ENCODE results near the gene PNMA8C. TPM values are rescaled to one million over a fixed set of nuclear protein-coding genes. Genes with fewer than 3 reads are reported as not detected.

Gene PNMA8C
- total and polyA plus RNA-seq, 2 experiments from 2014 or later, result 0.44 to 2.3 TPM

GRCh38 chr19:46429999-46430398 is 1.3 kb upstream of the PNMA8C start:
- no peak overlapping the region for H2AFZ ChIP-seq
- H4K20me1 ChIP-seq (replicated peaks; ENCODE audit: insufficient read depth), result no peaks in the 10 kb centered on the region
- ATAC-seq (no peak), DNase-seq (ENCODE audit: low spot score) (no peak)
- no peaks in the 10 kb centered on the region for H3K9me2 ChIP-seq (ENCODE audit: insufficient read depth)
- H3K4me2 ChIP-seq, result no peak overlapping the region
- Mint-ChIP-seq H3K27me3 (ENCODE audit: insufficient read depth, low read depth, poor library complexity) (peaks cover 13% of the 10 kb centered on the region), H3K27ac (no peak overlapping the region), H3K4me3 (no peak overlapping the region), H3K9me3 (no peaks in the 10 kb centered on the region), H3K36me3 (ENCODE audit: low read depth) (no peaks in the 10 kb centered on the region), H3K4me1 (peaks cover 23% of the 10 kb centered on the region)
- H3K79me2 ChIP-seq (replicated peaks; ENCODE audit: insufficient read depth), result no peaks in the 10 kb centered on the region
- H3K36me3 ChIP-seq (ENCODE audit: insufficient read depth), result no peaks in the 10 kb centered on the region
- TF ChIP-seq EZH2phosphoT487 (IDR thresholded peaks at IDR 0.05; ENCODE audit: unreplicated experiment) (no peak), ZNF114 (CRISPR knock-in tag; IDR thresholded peaks at IDR 0.05) (no peak), POLR2AphosphoS5 (IDR thresholded peaks at IDR 0.05; ENCODE audit: low read depth) (no peak), EZH2 (IDR thresholded peaks at IDR 0.05; ENCODE audit: low read depth, unreplicated experiment) (no peak), NANOG (IDR thresholded peaks at IDR 0.05; ENCODE audit: borderline replicate concordance) (no peak), CTCF (conservative IDR thresholded peaks at IDR 0.05; ENCODE audit: low read depth in 2 of 2) (no peak), ZNF331 (CRISPR knock-in tag; IDR thresholded peaks at IDR 0.05; ENCODE audit: low read depth) (no peak)
- TF ChIP-seq, protein P1, sequence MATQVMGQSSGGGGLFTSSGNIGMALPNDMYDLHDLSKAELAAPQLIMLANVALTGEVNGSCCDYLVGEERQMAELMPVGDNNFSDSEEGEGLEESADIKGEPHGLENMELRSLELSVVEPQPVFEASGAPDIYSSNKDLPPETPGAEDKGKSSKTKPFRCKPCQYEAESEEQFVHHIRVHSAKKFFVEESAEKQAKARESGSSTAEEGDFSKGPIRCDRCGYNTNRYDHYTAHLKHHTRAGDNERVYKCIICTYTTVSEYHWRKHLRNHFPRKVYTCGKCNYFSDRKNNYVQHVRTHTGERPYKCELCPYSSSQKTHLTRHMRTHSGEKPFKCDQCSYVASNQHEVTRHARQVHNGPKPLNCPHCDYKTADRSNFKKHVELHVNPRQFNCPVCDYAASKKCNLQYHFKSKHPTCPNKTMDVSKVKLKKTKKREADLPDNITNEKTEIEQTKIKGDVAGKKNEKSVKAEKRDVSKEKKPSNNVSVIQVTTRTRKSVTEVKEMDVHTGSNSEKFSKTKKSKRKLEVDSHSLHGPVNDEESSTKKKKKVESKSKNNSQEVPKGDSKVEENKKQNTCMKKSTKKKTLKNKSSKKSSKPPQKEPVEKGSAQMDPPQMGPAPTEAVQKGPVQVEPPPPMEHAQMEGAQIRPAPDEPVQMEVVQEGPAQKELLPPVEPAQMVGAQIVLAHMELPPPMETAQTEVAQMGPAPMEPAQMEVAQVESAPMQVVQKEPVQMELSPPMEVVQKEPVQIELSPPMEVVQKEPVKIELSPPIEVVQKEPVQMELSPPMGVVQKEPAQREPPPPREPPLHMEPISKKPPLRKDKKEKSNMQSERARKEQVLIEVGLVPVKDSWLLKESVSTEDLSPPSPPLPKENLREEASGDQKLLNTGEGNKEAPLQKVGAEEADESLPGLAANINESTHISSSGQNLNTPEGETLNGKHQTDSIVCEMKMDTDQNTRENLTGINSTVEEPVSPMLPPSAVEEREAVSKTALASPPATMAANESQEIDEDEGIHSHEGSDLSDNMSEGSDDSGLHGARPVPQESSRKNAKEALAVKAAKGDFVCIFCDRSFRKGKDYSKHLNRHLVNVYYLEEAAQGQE (IDR thresholded peaks at IDR 0.05; ENCODE audit: unreplicated experiment), result no peak
- TF ChIP-seq, protein P2, sequence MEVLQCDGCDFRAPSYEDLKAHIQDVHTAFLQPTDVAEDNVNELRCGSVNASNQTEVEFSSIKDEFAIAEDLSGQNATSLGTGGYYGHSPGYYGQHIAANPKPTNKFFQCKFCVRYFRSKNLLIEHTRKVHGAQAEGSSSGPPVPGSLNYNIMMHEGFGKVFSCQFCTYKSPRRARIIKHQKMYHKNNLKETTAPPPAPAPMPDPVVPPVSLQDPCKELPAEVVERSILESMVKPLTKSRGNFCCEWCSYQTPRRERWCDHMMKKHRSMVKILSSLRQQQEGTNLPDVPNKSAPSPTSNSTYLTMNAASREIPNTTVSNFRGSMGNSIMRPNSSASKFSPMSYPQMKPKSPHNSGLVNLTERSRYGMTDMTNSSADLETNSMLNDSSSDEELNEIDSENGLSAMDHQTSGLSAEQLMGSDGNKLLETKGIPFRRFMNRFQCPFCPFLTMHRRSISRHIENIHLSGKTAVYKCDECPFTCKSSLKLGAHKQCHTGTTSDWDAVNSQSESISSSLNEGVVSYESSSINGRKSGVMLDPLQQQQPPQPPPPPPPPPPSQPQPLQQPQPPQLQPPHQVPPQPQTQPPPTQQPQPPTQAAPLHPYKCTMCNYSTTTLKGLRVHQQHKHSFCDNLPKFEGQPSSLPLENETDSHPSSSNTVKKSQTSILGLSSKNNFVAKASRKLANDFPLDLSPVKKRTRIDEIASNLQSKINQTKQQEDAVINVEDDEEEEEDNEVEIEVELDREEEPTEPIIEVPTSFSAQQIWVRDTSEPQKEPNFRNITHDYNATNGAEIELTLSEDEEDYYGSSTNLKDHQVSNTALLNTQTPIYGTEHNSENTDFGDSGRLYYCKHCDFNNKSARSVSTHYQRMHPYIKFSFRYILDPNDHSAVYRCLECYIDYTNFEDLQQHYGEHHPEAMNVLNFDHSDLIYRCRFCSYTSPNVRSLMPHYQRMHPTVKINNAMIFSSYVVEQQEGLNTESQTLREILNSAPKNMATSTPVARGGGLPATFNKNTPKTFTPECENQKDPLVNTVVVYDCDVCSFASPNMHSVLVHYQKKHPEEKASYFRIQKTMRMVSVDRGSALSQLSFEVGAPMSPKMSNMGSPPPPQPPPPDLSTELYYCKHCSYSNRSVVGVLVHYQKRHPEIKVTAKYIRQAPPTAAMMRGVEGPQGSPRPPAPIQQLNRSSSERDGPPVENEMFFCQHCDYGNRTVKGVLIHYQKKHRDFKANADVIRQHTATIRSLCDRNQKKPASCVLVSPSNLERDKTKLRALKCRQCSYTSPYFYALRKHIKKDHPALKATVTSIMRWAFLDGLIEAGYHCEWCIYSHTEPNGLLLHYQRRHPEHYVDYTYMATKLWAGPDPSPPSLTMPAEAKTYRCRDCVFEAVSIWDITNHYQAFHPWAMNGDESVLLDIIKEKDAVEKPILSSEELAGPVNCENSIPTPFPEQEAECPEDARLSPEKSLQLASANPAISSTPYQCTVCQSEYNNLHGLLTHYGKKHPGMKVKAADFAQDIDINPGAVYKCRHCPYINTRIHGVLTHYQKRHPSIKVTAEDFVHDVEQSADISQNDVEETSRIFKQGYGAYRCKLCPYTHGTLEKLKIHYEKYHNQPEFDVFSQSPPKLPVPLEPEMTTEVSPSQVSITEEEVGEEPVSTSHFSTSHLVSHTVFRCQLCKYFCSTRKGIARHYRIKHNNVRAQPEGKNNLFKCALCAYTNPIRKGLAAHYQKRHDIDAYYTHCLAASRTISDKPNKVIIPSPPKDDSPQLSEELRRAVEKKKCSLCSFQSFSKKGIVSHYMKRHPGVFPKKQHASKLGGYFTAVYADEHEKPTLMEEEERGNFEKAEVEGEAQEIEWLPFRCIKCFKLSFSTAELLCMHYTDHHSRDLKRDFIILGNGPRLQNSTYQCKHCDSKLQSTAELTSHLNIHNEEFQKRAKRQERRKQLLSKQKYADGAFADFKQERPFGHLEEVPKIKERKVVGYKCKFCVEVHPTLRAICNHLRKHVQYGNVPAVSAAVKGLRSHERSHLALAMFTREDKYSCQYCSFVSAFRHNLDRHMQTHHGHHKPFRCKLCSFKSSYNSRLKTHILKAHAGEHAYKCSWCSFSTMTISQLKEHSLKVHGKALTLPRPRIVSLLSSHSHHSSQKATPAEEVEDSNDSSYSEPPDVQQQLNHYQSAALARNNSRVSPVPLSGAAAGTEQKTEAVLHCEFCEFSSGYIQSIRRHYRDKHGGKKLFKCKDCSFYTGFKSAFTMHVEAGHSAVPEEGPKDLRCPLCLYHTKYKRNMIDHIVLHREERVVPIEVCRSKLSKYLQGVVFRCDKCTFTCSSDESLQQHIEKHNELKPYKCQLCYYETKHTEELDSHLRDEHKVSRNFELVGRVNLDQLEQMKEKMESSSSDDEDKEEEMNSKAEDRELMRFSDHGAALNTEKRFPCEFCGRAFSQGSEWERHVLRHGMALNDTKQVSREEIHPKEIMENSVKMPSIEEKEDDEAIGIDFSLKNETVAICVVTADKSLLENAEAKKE (CRISPR knock-in tag; IDR thresholded peaks at IDR 0.05), result no peak
- no peak overlapping the region for H3K27ac ChIP-seq (ENCODE audit: low read depth)
- H3K4me1 ChIP-seq (ENCODE audit: insufficient read depth), result peaks cover 11% of the 10 kb centered on the region
- no peaks in the 10 kb centered on the region for H3F3A ChIP-seq (replicated peaks; ENCODE audit: low read depth)
- no peaks in the 10 kb centered on the region for H3K27me3 ChIP-seq (ENCODE audit: insufficient read depth)
- no peak overlapping the region for H3K4me3 ChIP-seq
